WTC11 (cell line): Measurements from ENCODE around the gene CDX2. TPM values are rescaled to one million over a fixed set of nuclear protein-coding genes. Genes with fewer than 3 reads are reported as not detected.

ENCODE experiments used
- ATAC-seq: fragments of 200-7000 bp; cut with Tn5 transposase; 2 replicates; pipeline ENCODE4 v1.10.0; 2021; ENCODE audit warnings: mild to moderate bottlenecking, moderate library complexity
- CTCF ChIA-PET: fragments of 300-600 bp; sonication (Branson Sonifier 250); formaldehyde crosslinking; loops from one replicate; lab custom pipeline; 2021; ENCODE audit warnings: antibody characterized with exemption; lab: Charles Lee
- POLR2A ChIA-PET: fragments of 350-600 bp; sonication (Branson Sonifier 250); formaldehyde crosslinking; loops from one replicate; lab custom pipeline; 2021; ENCODE audit warnings: antibody characterized with exemption; lab: Charles Lee
- DNase-seq: peaks from one replicate; pipeline ENCODE4 v3.0.0; 2021; ENCODE audit warnings: low spot score
- H3K27ac Mint-ChIP-seq: 2 replicates; pipeline ENCODE4 v1.8.0; 2021; ENCODE audit warnings: mixed read lengths
- H3K27me3 Mint-ChIP-seq: 2 replicates; pipeline ENCODE4 v1.8.0; 2021; ENCODE audit warnings: low read depth, mild to moderate bottlenecking, moderate library complexity, mixed read lengths
- H3K36me3 Mint-ChIP-seq: 2 replicates; pipeline ENCODE4 v1.8.0; 2021; ENCODE audit warnings: mixed read lengths
- H3K4me1 Mint-ChIP-seq: 2 replicates; pipeline ENCODE4 v1.8.0; 2022; ENCODE audit warnings: mixed read lengths
- H3K4me3 Mint-ChIP-seq: 2 replicates; pipeline ENCODE4 v1.8.0; 2021; ENCODE audit warnings: mild to moderate bottlenecking, moderate library complexity, mixed read lengths
- H3K9me3 Mint-ChIP-seq: 2 replicates; pipeline ENCODE4 v1.8.0; 2021; ENCODE audit warnings: mixed read lengths
- CBFB ChIP-seq: sonication (generic); formaldehyde crosslinking; IDR thresholded peaks from 2 replicates; pipeline ENCODE4 v1.8.1; 2022; ENCODE audit warnings: mild to moderate bottlenecking, low read depth, missing genetic modification reagents
- ESRRA ChIP-seq: sonication (generic); formaldehyde crosslinking; IDR thresholded peaks from 2 replicates; pipeline ENCODE4 v1.8.1; 2022; ENCODE audit warnings: mild to moderate bottlenecking, missing genetic modification reagents, borderline replicate concordance
- FOXK1 ChIP-seq: sonication (generic); formaldehyde crosslinking; IDR thresholded peaks from 2 replicates; pipeline ENCODE4 v1.8.0; 2022; ENCODE audit warnings: mild to moderate bottlenecking, moderate library complexity, missing genetic modification reagents
- MYBL2 ChIP-seq: sonication (generic); formaldehyde crosslinking; IDR thresholded peaks from 2 replicates; pipeline ENCODE4 v1.8.1; 2023; ENCODE audit warnings: mild to moderate bottlenecking, moderate library complexity, missing genetic modification reagents
- NFYB ChIP-seq: sonication (generic); formaldehyde crosslinking; conservative IDR thresholded peaks from 2 replicates; pipeline ENCODE4 v1.8.0; 2022; ENCODE audit warnings: low read depth, missing genetic modification reagents
- SMAD4 ChIP-seq: sonication (generic); formaldehyde crosslinking; IDR thresholded peaks from 2 replicates; pipeline ENCODE4 v1.8.0; 2022; ENCODE audit warnings: mild to moderate bottlenecking, missing genetic modification reagents
- SP1 ChIP-seq: sonication (generic); formaldehyde crosslinking; conservative IDR thresholded peaks from 2 replicates; pipeline ENCODE4 v1.8.1; 2022; ENCODE audit warnings: missing genetic modification reagents
- total RNA-seq: library from RNA; stranded (reverse); gene quantifications from 3 replicates; pipeline ENCODE4 v1.2.3, GENCODE V29; 2021
- TF ChIP-seq, protein P1 (sequence below): sonication (generic); formaldehyde crosslinking; IDR thresholded peaks from 2 replicates; pipeline ENCODE4 v1.8.1; 2022; ENCODE audit warnings: low read depth, mild to moderate bottlenecking, moderate library complexity, missing genetic modification reagents, borderline replicate concordance
- TF ChIP-seq, protein P2 (sequence below): fragments of 200-600 bp; IDR thresholded peaks from 2 replicates; pipeline ENCODE4 v1.8.0; 2022; ENCODE audit warnings: antibody characterized with exemption
- TF ChIP-seq, protein P3 (sequence below): fragments of 250-450 bp; sonication (Bioruptor Pico); IDR thresholded peaks from 2 replicates; pipeline ENCODE4 v1.9.0; 2021; ENCODE audit warnings: mild to moderate bottlenecking
- TF ChIP-seq, protein P4 (sequence below): sonication (generic); formaldehyde crosslinking; IDR thresholded peaks from 2 replicates; pipeline ENCODE4 v1.8.1; 2022; ENCODE audit warnings: low read depth, missing genetic modification reagents, borderline replicate concordance
- TF ChIP-seq, protein P5 (sequence below): fragments of 250-450 bp; sonication (Bioruptor Pico); IDR thresholded peaks from 2 replicates; pipeline ENCODE4 v2.1.2; 2022; ENCODE audit warnings: mild to moderate bottlenecking, moderate library complexity

The CDX2 gene
- total RNA-seq, 1 experiment from 2014 or later: 0.44 TPM

GRCh38 chr13:27918918-27919658, 50.0 kb downstream of the CDX2 start (continued):
- TF ChIP-seq, protein P1, sequence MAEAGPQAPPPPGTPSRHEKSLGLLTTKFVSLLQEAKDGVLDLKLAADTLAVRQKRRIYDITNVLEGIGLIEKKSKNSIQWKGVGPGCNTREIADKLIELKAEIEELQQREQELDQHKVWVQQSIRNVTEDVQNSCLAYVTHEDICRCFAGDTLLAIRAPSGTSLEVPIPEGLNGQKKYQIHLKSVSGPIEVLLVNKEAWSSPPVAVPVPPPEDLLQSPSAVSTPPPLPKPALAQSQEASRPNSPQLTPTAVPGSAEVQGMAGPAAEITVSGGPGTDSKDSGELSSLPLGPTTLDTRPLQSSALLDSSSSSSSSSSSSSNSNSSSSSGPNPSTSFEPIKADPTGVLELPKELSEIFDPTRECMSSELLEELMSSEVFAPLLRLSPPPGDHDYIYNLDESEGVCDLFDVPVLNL (CRISPR knock-in tag): no peak
- no peak for TF ChIP-seq SMAD4 (CRISPR knock-in tag)
- no peak for TF ChIP-seq CBFB (CRISPR knock-in tag)
- TF ChIP-seq, all 79 proteins: peak for 0

- ChIA-PET CTCF (interaction anchor here (3.5 to 4.3 kb wide), 3 partner anchors 36 to 92 kb away, joined by 17 to 35 read pairs (median 19); no protein-coding TSS in a partner anchor), POLR2A (no interaction called here)
- H3K27me3 Mint-ChIP-seq: peaks cover 99% of the 10 kb centered on the region
- H3K36me3 Mint-ChIP-seq: peaks cover 1% of the 10 kb centered on the region; the same call in 1 of the 2 replicates
- ATAC-seq (no peak), DNase-seq (peak; percentile 23)
- peak overlapping the region; percentile 59 for H3K4me3 Mint-ChIP-seq
- no peak overlapping the region for H3K27ac Mint-ChIP-seq
- no peaks in the 10 kb centered on the region for H3K9me3 Mint-ChIP-seq
- TF ChIP-seq ESRRA (CRISPR knock-in tag) (no peak), MYBL2 (CRISPR knock-in tag) (no peak), SMAD4 (CRISPR knock-in tag) (no peak), NFYB (CRISPR knock-in tag) (no peak), SP1 (CRISPR knock-in tag) (no peak), FOXK1 (CRISPR knock-in tag) (no peak)
- TF ChIP-seq, protein P2, sequence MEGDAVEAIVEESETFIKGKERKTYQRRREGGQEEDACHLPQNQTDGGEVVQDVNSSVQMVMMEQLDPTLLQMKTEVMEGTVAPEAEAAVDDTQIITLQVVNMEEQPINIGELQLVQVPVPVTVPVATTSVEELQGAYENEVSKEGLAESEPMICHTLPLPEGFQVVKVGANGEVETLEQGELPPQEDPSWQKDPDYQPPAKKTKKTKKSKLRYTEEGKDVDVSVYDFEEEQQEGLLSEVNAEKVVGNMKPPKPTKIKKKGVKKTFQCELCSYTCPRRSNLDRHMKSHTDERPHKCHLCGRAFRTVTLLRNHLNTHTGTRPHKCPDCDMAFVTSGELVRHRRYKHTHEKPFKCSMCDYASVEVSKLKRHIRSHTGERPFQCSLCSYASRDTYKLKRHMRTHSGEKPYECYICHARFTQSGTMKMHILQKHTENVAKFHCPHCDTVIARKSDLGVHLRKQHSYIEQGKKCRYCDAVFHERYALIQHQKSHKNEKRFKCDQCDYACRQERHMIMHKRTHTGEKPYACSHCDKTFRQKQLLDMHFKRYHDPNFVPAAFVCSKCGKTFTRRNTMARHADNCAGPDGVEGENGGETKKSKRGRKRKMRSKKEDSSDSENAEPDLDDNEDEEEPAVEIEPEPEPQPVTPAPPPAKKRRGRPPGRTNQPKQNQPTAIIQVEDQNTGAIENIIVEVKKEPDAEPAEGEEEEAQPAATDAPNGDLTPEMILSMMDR: no peak
- TF ChIP-seq, protein P3, sequence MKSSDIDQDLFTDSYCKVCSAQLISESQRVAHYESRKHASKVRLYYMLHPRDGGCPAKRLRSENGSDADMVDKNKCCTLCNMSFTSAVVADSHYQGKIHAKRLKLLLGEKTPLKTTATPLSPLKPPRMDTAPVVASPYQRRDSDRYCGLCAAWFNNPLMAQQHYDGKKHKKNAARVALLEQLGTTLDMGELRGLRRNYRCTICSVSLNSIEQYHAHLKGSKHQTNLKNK (CRISPR knock-in tag): no peak
- TF ChIP-seq, protein P1 (CRISPR knock-in tag): no peak
- TF ChIP-seq, protein P4, sequence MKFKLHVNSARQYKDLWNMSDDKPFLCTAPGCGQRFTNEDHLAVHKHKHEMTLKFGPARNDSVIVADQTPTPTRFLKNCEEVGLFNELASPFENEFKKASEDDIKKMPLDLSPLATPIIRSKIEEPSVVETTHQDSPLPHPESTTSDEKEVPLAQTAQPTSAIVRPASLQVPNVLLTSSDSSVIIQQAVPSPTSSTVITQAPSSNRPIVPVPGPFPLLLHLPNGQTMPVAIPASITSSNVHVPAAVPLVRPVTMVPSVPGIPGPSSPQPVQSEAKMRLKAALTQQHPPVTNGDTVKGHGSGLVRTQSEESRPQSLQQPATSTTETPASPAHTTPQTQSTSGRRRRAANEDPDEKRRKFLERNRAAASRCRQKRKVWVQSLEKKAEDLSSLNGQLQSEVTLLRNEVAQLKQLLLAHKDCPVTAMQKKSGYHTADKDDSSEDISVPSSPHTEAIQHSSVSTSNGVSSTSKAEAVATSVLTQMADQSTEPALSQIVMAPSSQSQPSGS (CRISPR knock-in tag): no peak
- TF ChIP-seq, protein P5, sequence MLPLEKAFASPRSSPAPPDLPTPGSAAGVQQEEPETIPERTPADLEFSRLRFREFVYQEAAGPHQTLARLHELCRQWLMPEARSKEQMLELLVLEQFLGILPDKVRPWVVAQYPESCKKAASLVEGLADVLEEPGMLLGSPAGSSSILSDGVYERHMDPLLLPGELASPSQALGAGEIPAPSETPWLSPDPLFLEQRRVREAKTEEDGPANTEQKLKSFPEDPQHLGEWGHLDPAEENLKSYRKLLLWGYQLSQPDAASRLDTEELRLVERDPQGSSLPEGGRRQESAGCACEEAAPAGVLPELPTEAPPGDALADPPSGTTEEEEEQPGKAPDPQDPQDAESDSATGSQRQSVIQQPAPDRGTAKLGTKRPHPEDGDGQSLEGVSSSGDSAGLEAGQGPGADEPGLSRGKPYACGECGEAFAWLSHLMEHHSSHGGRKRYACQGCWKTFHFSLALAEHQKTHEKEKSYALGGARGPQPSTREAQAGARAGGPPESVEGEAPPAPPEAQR (CRISPR knock-in tag): no peak
- peaks cover 44% of the 10 kb centered on the region for H3K4me1 Mint-ChIP-seq
Observed at GRCh38 chr13:27918041-27918917, 50.8 kb downstream of the CDX2 start.
